RPMI8226 (cell line): ENCODE measurements around the gene NBPF1.
"Not testable (repeated sequence)": the region's sequence is repeated elsewhere in the genome, so short reads cannot be mapped to it uniquely, and the experiment has no call there.

Experiments used
- DNase-seq: peaks from one replicate; pipeline ENCODE4 v3.0.0-alpha.2; 2015

The NBPF1 gene

GRCh38 chr1:16641159-16641975, 28.0 kb upstream of the NBPF1 start:
- DNase-seq = not testable (repeated sequence)

GRCh38 chr1:16639091-16640031, 26.0 kb upstream of the NBPF1 start:
- not testable (repeated sequence) for DNase-seq

- not testable (repeated sequence) for DNase-seq
Observed at GRCh38 chr1:16637941-16638778, 24.8 kb upstream of the NBPF1 start.

GRCh38 chr1:16636551-16637195, 23.3 kb upstream of the NBPF1 start:
- not testable (repeated sequence) for DNase-seq

- DNase-seq = not testable (repeated sequence)
Observed at GRCh38 chr1:16635959-16636358, 22.6 kb upstream of the NBPF1 start.

- DNase-seq = not testable (repeated sequence)
Observed at GRCh38 chr1:16633540-16634282, 20.3 kb upstream of the NBPF1 start.

GRCh38 chr1:16632044-16632850, 18.9 kb upstream of the NBPF1 start:
- DNase-seq = not testable (repeated sequence)

GRCh38 chr1:16631248-16632043, 18.1 kb upstream of the NBPF1 start:
- no peak for DNase-seq

GRCh38 chr1:16630661-16631247, 17.4 kb upstream of the NBPF1 start:
- DNase-seq = no peak

GRCh38 chr1:16629916-16630530, 16.7 kb upstream of the NBPF1 start:
- not testable (repeated sequence) for DNase-seq

GRCh38 chr1:16628361-16629111, 15.2 kb upstream of the NBPF1 start:
- no peak for DNase-seq

GRCh38 chr1:16626409-16626983, 13.1 kb upstream of the NBPF1 start:
- DNase-seq = not testable (repeated sequence)

- no peak for DNase-seq
Observed at GRCh38 chr1:16625497-16626408, 12.4 kb upstream of the NBPF1 start.

- DNase-seq = not testable (repeated sequence)
Observed at GRCh38 chr1:16623812-16624719, 10.7 kb upstream of the NBPF1 start.

- not testable (repeated sequence) for DNase-seq
Observed at GRCh38 chr1:16623337-16623736, 10.0 kb upstream of the NBPF1 start.
